Endothelial cell of umbilical vein (primary cell): Measurements from ENCODE around the gene KCNK13. TPM values are rescaled to one million over a fixed set of nuclear protein-coding genes. Genes with fewer than 3 reads are reported as not detected.
A peak's percentile ranks its signal among the peaks of the same experiment; 100 is the strongest.

Experiments used
- BruUV-seq: library from RNA; stranded (reverse); fragments of 400-500 nt; replicated peaks from 2 replicates; lab custom pipeline; 2021; lab: Mats Ljungman, UMichigan
- CTCF ChIA-PET: fragments of 300-600, 350-600 bp; sonication (Branson Sonifier 250); formaldehyde crosslinking; loops from one replicate; lab custom pipeline; 2021; ENCODE audit warnings: antibody characterized with exemption, inconsistent platforms; lab: Charles Lee
- POLR2A ChIA-PET: fragments of 300-600, 350-600 bp; sonication (Branson Sonifier 250); formaldehyde crosslinking; loops from one replicate; lab custom pipeline; 2021; ENCODE audit warnings: antibody characterized with exemption, inconsistent platforms; lab: Charles Lee
- DNase-seq: peaks from one replicate; pipeline ENCODE4 v3.0.0-alpha.2; 2011; ENCODE audit warnings: low read depth, low spot score
- FAIRE-seq: peaks from 2 replicates; lab custom pipeline; 2011; peaks lifted over from hg19 to GRCh38; lab: Jason Lieb, UNC
- H2AFZ ChIP-seq: 2 replicates; pipeline ENCODE4 v1.6.0; 2012; ENCODE audit warnings: low read depth, low read length, control low read depth, inconsistent platforms
- H3K27ac ChIP-seq: 2 replicates; pipeline ENCODE4 v1.5.1; 2011; ENCODE audit warnings: low read depth, mild to moderate bottlenecking, control low read depth, low read length, moderate library complexity; ENCODE audit not compliant: insufficient read depth
- H3K27me3 ChIP-seq, 2 experiments: 2 replicates each; pipeline versions ENCODE4 v1.6.0 to v1.6.1; 2011; ENCODE audit warnings: low read length in 2 of 2, mixed read lengths in 1 of 2; ENCODE audit not compliant: control insufficient read depth in 2 of 2, insufficient read depth in 2 of 2
- H3K36me3 ChIP-seq, 2 experiments: 2 replicates in 1 of 2; 3 replicates in 1 of 2; pipeline ENCODE4 v1.5.1; 2011; ENCODE audit warnings: low read length in 2 of 2, mild to moderate bottlenecking in 1 of 2, moderate library complexity in 1 of 2; ENCODE audit not compliant: control insufficient read depth in 2 of 2, insufficient read depth in 2 of 2; ENCODE audit errors: extremely low read depth in 1 of 2
- H3K4me1 ChIP-seq: 3 replicates; pipeline ENCODE4 v1.5.1; 2011; ENCODE audit warnings: mild to moderate bottlenecking, low read length; ENCODE audit not compliant: control insufficient read depth, insufficient read depth; ENCODE audit errors: extremely low read depth
- H3K4me2 ChIP-seq: 2 replicates; pipeline ENCODE4 v1.6.1; 2011; ENCODE audit warnings: low read length, control low read depth, mixed read lengths; ENCODE audit not compliant: insufficient read depth
- H3K4me3 ChIP-seq, 3 experiments: fragments of 200-600 bp in 1 of 3; sonication (generic), shearing (Covaris generic) in 1 of 3; replicated peaks in 1 of 3; 2 replicates each; pipeline ENCODE4 v1.5.1; 2011 to 2016; ENCODE audit warnings: control low read depth in 3 of 3, low read length in 3 of 3, mild to moderate bottlenecking in 2 of 3, inconsistent platforms in 1 of 3, low read depth in 1 of 3, moderate library complexity in 1 of 3; ENCODE audit not compliant: insufficient read depth in 1 of 3
- H3K79me2 ChIP-seq: 2 replicates; pipeline ENCODE4 v1.6.0; 2012; ENCODE audit warnings: low read length, inconsistent platforms; ENCODE audit not compliant: control insufficient read depth, insufficient read depth
- H3K9ac ChIP-seq: replicated peaks from 2 replicates; pipeline ENCODE3; 2011; ENCODE audit warnings: low read length, control low read depth; ENCODE audit not compliant: insufficient read depth; ENCODE audit errors: extremely low read depth
- H3K9me1 ChIP-seq: replicated peaks from 3 replicates; pipeline ENCODE4 v1.6.0; 2011; ENCODE audit warnings: mild to moderate bottlenecking, low read length; ENCODE audit not compliant: control insufficient read depth, insufficient read depth; ENCODE audit errors: extremely low read depth
- H3K9me3 ChIP-seq: replicated peaks from 2 replicates; pipeline ENCODE4 v1.5.1; 2012; ENCODE audit warnings: low read length, inconsistent platforms; ENCODE audit not compliant: control insufficient read depth, insufficient read depth
- H4K20me1 ChIP-seq: replicated peaks from 2 replicates; pipeline ENCODE3; 2011; ENCODE audit warnings: mild to moderate bottlenecking, low read length; ENCODE audit not compliant: control insufficient read depth, insufficient read depth; ENCODE audit errors: extremely low read depth
- EZH2 ChIP-seq: IDR thresholded peaks from 2 replicates; pipeline ENCODE4 v1.6.1; 2012; ENCODE audit warnings: borderline replicate concordance, low read depth, mild to moderate bottlenecking, moderate library complexity, low read length, inconsistent platforms; ENCODE audit not compliant: severe bottlenecking
- FOS ChIP-seq: IDR thresholded peaks from 2 replicates; pipeline ENCODE4 v1.6.1; 2011; ENCODE audit warnings: mild to moderate bottlenecking, low read length, moderate library complexity, borderline replicate concordance; ENCODE audit not compliant: insufficient read depth
- GATA2 ChIP-seq: IDR thresholded peaks from 2 replicates; pipeline ENCODE4 v1.7.0; 2011; ENCODE audit warnings: low read depth, mild to moderate bottlenecking, moderate library complexity, mixed read lengths, low read length; ENCODE audit not compliant: insufficient read length, insufficient read depth
- JUN ChIP-seq: IDR thresholded peaks from 2 replicates; pipeline ENCODE4 v1.6.1; 2011; ENCODE audit warnings: borderline replicate concordance, low read depth; ENCODE audit not compliant: insufficient read length, insufficient read depth
- MYC ChIP-seq: IDR thresholded peaks from one replicate; pipeline ENCODE4 v1.6.1; 2011; ENCODE audit warnings: mild to moderate bottlenecking, low read depth, low read length
- POLR2A ChIP-seq: IDR thresholded peaks from 2 replicates; pipeline ENCODE4 v1.6.1; 2012; ENCODE audit warnings: low read depth, mild to moderate bottlenecking, control low read depth, low read length
- POLR2AphosphoS5 ChIP-seq: IDR thresholded peaks from 2 replicates; pipeline ENCODE4 v1.6.1; 2012; ENCODE audit warnings: low read depth, mild to moderate bottlenecking, control low read depth, low read length, moderate library complexity; ENCODE audit not compliant: insufficient read depth
- dilution Hi-C: fragments of 300-500 bp; cut with MboI; formaldehyde crosslinking; loops from one replicate; pipeline ENCODE4 v1.15.0; 2019; ENCODE audit warnings: low sequenced_read_pairs; ENCODE audit not compliant: extremely low pct_ligation_motif_present
- intact Hi-C: fragments of 100-400 bp; cut with micrococcal nuclease; formaldehyde crosslinking; loops from one replicate; pipeline ENCODE4 v1.10.0; 2022
- polyA plus RNA-seq, 4 experiments: library from polyadenylated mRNA; depleted of rRNA in 3 of 4; stranded (reverse) in 3 of 4; unstranded in 1 of 4; fragments of >200 nt; gene quantifications; 2 replicates each; pipeline versions ENCODE4 v1.2.1 to v1.2.3, GENCODE V29; 2011 to 2012; ENCODE audit warnings: missing spikeins in 1 of 4
- total RNA-seq: library from RNA; stranded (reverse); gene quantifications from 2 replicates; pipeline ENCODE4 v1.2.3, GENCODE V29; 2021
- TF ChIP-seq, protein P1 (sequence below): IDR thresholded peaks from 2 replicates; pipeline ENCODE4 v1.6.1; 2011; ENCODE audit not compliant: insufficient read depth, insufficient read length
- TF ChIP-seq, protein P2 (sequence below), 2 donors: IDR thresholded peaks; 1 replicate in 1 of 2; 2 replicates in 1 of 2; pipeline ENCODE4 v1.5.1; 2011; ENCODE audit warnings: low read length in 2 of 2, mild to moderate bottlenecking in 2 of 2, moderate library complexity in 2 of 2, control low read depth in 1 of 2, inconsistent platforms in 1 of 2, low read depth in 1 of 2; ENCODE audit not compliant: insufficient read depth in 1 of 2; ENCODE audit errors: extremely low read depth in 1 of 2

Gene KCNK13
- total and polyA plus RNA-seq, 2 donors (not counting 3 experiments of a cell fraction or from before 2014, with no cell fraction given), result not detected

DNA sequence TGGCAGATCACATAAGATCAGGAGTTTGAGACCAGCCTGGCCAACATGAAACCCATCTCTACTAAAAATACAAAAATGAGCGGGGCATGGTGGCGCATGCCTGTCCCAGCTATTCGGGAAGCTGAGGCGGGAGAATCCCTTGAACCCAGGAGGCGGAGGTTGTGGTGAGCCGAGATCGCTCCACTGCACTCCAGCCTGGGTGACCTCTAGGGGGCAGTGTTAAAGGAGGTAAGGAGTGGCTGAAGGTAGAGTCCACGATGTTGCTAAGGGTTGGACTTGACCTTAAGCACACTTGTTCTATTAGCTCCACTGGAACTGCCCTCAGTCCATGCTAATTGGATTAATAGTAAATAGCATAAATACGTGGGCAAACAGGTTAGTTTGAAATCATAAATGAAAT lies 132.1 kb downstream of the KCNK13 start:
- no peaks in the 10 kb centered on the region for H3K9me3 ChIP-seq
- H3K27ac ChIP-seq, result no peak overlapping the region
- H4K20me1 ChIP-seq, result no peaks in the 10 kb centered on the region
- H3K4me2 ChIP-seq, result no peak overlapping the region
- ChIA-PET CTCF (no interaction called here), POLR2A (no interaction called here)
- no TSS peak for BruUV-seq
- dilution Hi-C loops (no loop called here), intact Hi-C loops (no loop called here)
- FAIRE-seq (peak; percentile 55), DNase-seq (no peak)
- H3K27me3 ChIP-seq, result peaks cover 0 to 4% of the 10 kb centered on the region in 2 experiments
- H3K79me2 ChIP-seq, result no peaks in the 10 kb centered on the region
- no peaks in the 10 kb centered on the region for H3K4me1 ChIP-seq
- no peak overlapping the region for H3K4me3 ChIP-seq
- H3K9ac ChIP-seq, result no peak overlapping the region
- TF ChIP-seq POLR2A (no peak), MYC (no peak), GATA2 (no peak)
- TF ChIP-seq, protein P1, sequence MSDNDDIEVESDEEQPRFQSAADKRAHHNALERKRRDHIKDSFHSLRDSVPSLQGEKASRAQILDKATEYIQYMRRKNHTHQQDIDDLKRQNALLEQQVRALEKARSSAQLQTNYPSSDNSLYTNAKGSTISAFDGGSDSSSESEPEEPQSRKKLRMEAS, result no peak
- TF ChIP-seq, protein P2, sequence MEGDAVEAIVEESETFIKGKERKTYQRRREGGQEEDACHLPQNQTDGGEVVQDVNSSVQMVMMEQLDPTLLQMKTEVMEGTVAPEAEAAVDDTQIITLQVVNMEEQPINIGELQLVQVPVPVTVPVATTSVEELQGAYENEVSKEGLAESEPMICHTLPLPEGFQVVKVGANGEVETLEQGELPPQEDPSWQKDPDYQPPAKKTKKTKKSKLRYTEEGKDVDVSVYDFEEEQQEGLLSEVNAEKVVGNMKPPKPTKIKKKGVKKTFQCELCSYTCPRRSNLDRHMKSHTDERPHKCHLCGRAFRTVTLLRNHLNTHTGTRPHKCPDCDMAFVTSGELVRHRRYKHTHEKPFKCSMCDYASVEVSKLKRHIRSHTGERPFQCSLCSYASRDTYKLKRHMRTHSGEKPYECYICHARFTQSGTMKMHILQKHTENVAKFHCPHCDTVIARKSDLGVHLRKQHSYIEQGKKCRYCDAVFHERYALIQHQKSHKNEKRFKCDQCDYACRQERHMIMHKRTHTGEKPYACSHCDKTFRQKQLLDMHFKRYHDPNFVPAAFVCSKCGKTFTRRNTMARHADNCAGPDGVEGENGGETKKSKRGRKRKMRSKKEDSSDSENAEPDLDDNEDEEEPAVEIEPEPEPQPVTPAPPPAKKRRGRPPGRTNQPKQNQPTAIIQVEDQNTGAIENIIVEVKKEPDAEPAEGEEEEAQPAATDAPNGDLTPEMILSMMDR (IDR thresholded peaks at IDR 0.05; ENCODE audit: extremely low read depth in 1 of 2, insufficient read depth in 1 of 2, low read depth in 1 of 2, low read length in 2 of 2), result peak; percentile 26 to 29
- no peak overlapping the region for H2AFZ ChIP-seq
- H3K36me3 ChIP-seq, result no peaks in the 10 kb centered on the region
- H3K9me1 ChIP-seq, result no peaks in the 10 kb centered on the region

DNA sequence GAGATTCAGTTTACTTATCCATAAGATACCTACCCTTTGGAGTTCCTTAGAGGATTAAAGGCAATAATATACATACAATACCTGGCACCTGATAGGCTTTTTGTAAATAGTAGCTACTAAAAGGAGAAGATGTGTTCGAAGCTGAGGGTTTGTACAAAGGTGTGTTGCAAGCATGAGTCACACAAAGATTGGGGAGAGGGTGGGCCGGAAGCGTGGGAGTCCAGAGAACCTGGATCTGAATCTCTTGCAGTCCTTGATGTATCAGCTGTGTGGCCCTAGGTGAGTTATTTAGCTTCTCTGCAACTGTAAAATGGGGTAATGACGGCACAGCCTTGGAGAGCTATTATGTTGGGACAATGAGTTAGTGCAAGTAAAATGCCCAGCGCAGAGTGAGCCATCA lies 132.9 kb downstream of the KCNK13 start:
- BruUV-seq, result no TSS peak
- no peak overlapping the region for H3K27ac ChIP-seq
- no peak overlapping the region for H3K4me3 ChIP-seq
- ChIA-PET CTCF (no interaction called here), POLR2A (no interaction called here)
- TF ChIP-seq, protein P2 (IDR thresholded peaks at IDR 0.05; ENCODE audit: extremely low read depth in 1 of 2, insufficient read depth in 1 of 2, low read depth in 1 of 2, low read length in 2 of 2), result no peak
- TF ChIP-seq GATA2, result no peak
- TF ChIP-seq FOS, result no peak
- no peak for TF ChIP-seq POLR2A
- TF ChIP-seq JUN, result no peak
- no peak for TF ChIP-seq POLR2AphosphoS5
- TF ChIP-seq EZH2, result no peak
- TF ChIP-seq MYC, result no peak
- TF ChIP-seq, protein P1, result no peak
- no peaks in the 10 kb centered on the region for H3K36me3 ChIP-seq
- no peak for FAIRE-seq
- dilution Hi-C loops, result no loop called here
- no peak overlapping the region for H2AFZ ChIP-seq
- H3K4me1 ChIP-seq, result no peaks in the 10 kb centered on the region
- no peak overlapping the region for H3K9ac ChIP-seq
- intact Hi-C loops, result no loop called here
- H3K27me3 ChIP-seq, result peaks cover 0 to 4% of the 10 kb centered on the region in 2 experiments
- no peaks in the 10 kb centered on the region for H3K79me2 ChIP-seq
- no peaks in the 10 kb centered on the region for H4K20me1 ChIP-seq
- H3K9me3 ChIP-seq, result no peaks in the 10 kb centered on the region
- no peak overlapping the region for H3K4me2 ChIP-seq
- no peak for DNase-seq
- no peaks in the 10 kb centered on the region for H3K9me1 ChIP-seq
